KOPT-K1 (cell line): ENCODE data around the gene BPIFB4.

ENCODE experiments used
- H3K27ac ChIP-seq: fragments of 200-600 bp; sonication (generic); 2 replicates; pipeline ENCODE4 v1.5.1; 2016; ENCODE audit warnings: antibody characterized with exemption, mild to moderate bottlenecking, low read depth, low read length; ENCODE audit not compliant: poor library complexity, severe bottlenecking
- H3K36me3 ChIP-seq: fragments of 200-600 bp; sonication (generic); 2 replicates; pipeline ENCODE4 v1.5.1; 2017; ENCODE audit warnings: antibody characterized with exemption, mild to moderate bottlenecking, low read length, moderate library complexity; ENCODE audit not compliant: insufficient read depth
- H3K9me3 ChIP-seq: fragments of 200-600 bp; sonication (generic); 2 replicates; pipeline ENCODE4 v1.5.1; 2017; ENCODE audit warnings: antibody characterized with exemption, low read length, mild to moderate bottlenecking; ENCODE audit not compliant: insufficient read depth, poor library complexity, severe bottlenecking

The BPIFB4 gene

DNA sequence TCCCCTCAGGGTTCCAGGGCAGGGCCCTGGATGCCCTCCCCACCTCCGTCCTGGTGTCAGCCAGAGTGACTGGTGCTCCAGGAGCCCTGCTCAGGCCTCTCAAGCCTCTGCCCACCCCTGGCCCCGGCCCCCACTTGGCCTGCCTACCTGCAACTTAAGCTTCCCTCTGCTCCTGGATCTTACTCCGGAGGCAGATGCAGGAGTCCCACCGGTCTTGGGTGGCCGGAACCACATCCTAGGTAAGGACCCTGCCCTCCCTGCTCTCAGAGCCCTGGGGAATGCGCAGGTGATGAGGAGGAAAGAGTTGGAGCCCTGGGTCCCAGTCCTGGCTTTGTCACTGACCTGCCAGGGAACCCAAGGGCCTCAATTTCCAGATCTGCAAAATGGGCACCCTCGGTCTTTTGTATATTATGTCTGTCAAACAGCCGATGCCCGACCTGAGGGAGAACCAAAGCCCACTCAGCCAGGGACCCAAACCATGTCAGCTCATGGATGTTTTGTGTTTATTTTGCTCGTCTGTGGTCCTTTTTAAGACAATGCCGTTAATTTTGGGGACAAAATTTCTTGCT lies 54.0 kb downstream of the BPIFB4 start:
- peaks cover 4% of the 10 kb centered on the region for H3K9me3 ChIP-seq
- no peak overlapping the region for H3K27ac ChIP-seq
- no peaks in the 10 kb centered on the region for H3K36me3 ChIP-seq

DNA sequence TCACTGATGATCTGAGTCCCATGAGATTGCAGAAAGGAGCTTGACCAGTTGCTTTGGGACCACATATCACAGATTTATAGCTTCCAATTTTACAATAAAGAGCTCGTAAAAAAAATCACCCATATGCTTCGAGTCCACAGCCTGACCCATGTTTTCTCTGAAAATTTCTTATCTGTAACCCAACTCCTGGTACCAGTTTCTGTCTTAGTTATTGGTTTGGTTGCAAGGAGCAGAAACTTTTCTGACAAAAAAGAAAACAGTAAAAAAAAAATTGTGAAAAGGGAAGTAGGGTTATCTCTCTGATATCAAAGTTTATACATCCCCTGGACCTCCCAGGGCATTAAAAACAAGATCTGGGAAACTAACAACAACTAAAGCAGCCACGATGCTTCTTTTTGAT lies 57.8 kb downstream of the BPIFB4 start:
- H3K9me3 ChIP-seq: peaks cover 4% of the 10 kb centered on the region
- no peaks in the 10 kb centered on the region for H3K36me3 ChIP-seq
- no peak overlapping the region for H3K27ac ChIP-seq

DNA sequence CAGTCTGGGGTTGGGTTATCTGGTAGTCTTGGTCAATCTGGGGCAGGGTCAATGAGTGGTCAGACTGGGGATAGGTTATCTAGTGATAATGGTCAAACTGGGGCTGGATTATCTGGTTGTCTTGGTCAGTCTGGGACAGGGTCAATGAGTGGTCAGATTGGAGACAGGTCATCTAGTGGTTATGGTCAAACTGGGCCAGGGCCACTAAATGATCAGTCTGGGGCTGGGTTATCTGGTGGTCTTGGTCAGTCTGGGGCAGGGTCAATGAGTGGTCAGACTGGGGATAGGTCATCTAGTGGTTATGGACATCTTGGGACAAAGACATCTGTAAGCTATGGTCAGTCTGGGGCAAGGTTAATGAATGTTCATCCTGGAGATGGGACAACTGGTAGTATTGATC lies 60.0 kb downstream of the BPIFB4 start:
- Histone ChIP-seq H3K9me3 (peaks cover 4% of the 10 kb centered on the region), H3K27ac (no peak overlapping the region), H3K36me3 (no peaks in the 10 kb centered on the region)

DNA sequence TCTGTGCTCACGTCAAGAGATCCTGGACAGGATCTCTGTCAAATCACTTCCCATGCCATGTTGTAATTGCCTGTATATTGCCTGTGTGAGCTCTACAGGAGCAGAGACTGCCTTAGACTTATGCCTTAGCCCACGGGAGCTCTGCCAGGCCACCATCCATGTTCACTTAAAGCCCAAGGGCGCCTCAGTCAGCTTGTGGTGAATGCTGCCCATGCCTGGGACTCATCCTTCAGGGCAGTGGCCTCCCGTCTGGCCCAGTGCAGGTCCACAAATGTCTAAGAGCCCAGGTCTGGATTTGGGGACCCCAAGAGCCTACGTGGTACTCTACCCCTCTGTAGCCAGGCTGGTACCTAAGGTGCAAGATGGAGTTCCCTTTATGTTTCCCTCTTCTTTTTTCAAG lies 66.1 kb downstream of the BPIFB4 start:
- H3K36me3 ChIP-seq: no peaks in the 10 kb centered on the region
- no peak overlapping the region for H3K27ac ChIP-seq
- H3K9me3 ChIP-seq: peaks cover 7% of the 10 kb centered on the region

DNA sequence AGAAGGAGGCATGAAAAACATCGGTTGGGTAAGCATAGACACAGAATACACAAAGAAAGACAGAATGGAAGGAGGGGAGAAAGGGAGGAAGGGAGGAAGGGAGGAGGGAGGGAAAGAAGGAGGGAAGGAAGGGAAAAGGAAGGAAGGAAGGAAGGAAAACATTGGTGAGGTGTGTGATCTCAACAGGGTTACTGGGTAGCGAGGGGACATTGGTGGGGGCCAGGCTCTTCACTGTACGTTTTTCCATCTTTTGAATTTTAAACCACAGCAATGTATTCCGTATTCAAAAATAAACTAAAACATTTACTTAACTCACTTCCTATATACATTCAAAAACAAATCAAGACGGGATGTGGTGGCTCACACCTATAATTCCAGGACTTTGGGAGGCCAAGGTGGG lies 67.9 kb downstream of the BPIFB4 start:
- peaks cover 7% of the 10 kb centered on the region for H3K9me3 ChIP-seq
- H3K36me3 ChIP-seq: no peaks in the 10 kb centered on the region
- no peak overlapping the region for H3K27ac ChIP-seq

DNA sequence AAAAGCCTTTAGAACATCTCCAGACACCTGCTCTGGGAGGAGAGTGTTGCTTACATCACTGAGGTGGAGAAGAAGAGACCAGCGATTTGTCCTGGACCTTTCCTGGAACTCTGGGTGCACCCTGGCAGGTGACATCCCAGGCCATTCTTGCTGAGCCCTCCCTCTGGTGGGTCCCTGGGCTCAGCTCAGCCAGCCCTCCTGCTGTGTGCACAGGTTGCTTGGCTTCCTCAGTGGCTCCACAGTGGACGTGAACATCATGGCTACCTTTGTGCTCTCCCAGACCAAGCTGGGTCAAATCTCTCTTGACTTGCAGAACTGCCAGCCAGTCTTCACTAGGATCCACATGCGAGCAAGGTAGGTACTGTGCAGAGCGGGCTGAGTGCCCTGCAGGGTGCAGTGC lies 68.6 kb downstream of the BPIFB4 start:
- Histone ChIP-seq H3K9me3 (peaks cover 7% of the 10 kb centered on the region), H3K36me3 (no peaks in the 10 kb centered on the region), H3K27ac (no peak overlapping the region)

DNA sequence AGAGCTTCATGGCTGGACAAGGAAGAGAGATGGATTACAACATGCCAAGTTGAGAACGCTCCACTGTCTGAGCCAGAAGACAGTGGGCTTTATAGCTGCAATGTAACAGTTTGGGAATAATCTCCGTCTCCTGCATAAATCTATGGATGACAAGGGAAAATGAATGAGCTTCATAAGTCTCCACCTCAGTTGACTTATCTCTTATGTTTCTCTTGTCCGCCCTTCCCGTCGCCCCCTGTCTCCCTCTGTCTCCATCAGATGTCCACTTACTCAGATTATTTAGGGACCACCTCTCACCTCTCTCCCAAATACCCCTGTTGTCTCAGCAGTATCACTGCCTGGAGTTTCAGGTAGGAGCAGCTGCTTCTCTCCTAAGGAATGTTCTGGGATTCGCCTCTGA lies 74.8 kb downstream of the BPIFB4 start:
- no peak overlapping the region for H3K27ac ChIP-seq
- H3K36me3 ChIP-seq: no peaks in the 10 kb centered on the region
- H3K9me3 ChIP-seq: no peaks in the 10 kb centered on the region

DNA sequence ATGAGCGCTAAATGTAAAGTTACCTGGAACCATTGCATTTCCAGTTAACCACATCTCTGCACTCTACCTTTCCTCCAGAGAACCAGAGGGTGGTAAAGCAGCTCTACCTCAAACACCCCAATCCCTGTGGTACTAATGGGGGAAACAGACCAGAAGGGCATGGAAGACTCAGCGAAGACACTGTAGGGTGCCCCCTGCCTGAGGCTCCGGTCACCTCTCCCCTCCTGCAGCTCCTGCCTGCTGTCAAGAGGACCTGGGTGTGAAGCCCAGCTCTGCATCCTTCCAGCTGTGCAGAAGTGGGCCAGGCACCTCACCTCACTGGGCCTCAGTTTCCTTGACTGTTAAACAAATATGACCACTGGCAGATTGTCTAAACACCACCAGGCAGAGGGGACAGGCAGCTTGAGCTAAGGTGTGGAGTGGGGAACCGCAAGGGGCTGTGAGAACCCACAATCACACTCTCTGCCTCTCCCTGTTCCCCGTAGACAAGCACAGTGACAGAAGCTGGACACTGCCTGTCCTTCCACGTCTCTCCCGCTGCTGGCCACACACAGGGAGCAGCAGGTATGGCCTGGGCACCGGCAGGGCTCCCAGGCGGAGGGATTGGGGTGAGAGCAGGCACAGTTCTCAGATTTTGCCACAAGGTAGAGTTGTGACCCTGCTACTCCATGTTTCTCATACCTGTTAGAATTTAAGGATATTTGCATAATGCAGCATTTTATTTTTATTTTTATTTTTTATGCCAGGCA lies 79.4 kb downstream of the BPIFB4 start:
- H3K27ac ChIP-seq: no peak overlapping the region
- no peaks in the 10 kb centered on the region for H3K9me3 ChIP-seq
- H3K36me3 ChIP-seq: no peaks in the 10 kb centered on the region

DNA sequence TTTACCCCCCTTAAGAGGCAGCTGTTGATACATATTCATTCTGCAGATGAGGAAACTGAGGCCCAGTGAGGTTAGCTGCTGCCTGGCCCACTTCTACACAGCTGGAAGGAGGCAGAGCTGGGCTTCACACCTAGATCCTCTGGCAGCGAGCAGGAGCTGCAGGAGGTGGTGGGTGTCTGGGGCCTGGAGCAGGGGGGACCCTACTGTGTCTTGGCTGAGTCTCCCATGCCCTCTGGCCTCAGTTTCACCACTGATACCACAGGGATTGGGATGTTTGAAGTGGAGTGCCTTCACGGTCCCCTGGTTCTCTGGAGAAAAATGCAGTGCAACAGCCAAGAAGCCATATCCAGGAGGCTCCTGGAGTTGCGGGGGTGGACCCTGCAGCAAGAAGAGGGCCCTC lies 80.3 kb downstream of the BPIFB4 start:
- Histone ChIP-seq H3K27ac (no peak overlapping the region), H3K9me3 (no peaks in the 10 kb centered on the region), H3K36me3 (no peaks in the 10 kb centered on the region)

- H3K27ac ChIP-seq: no peak overlapping the region
- no peaks in the 10 kb centered on the region for H3K36me3 ChIP-seq
- no peaks in the 10 kb centered on the region for H3K9me3 ChIP-seq
Measured at GRCh38 chr20:33160681-33161080, 81.2 kb downstream of the BPIFB4 start.
